GM18519 (cell line): Measurements from ENCODE around the gene PLEK.
A peak's percentile ranks its signal among the peaks of the same experiment; 100 is the strongest.

Source experiments
- ATAC-seq: cut with Tn5 transposase; IDR thresholded peaks from one replicate; pipeline ENCODE4 v1.9.1; 2021; ENCODE audit warnings: mild to moderate bottlenecking, moderate library complexity; ENCODE audit not compliant: unreplicated experiment, low FRiP score

PLEK gene

GRCh38 chr2:68413466-68413865 lies 48.4 kb downstream of the PLEK start:
- ATAC-seq = no peak

- no peak for ATAC-seq
These were observed 49.4 kb downstream of the PLEK start for GRCh38 chr2:68414452-68414851.

- ATAC-seq = no peak
These were observed 49.8 kb downstream of the PLEK start for GRCh38 chr2:68414876-68415275.

- no peak for ATAC-seq
These were observed 50.4 kb downstream of the PLEK start for GRCh38 chr2:68415521-68415920.

GRCh38 chr2:68416081-68416675 lies 51.1 kb downstream of the PLEK start:
- ATAC-seq = no peak

GRCh38 chr2:68417926-68418325 lies 52.8 kb downstream of the PLEK start:
- ATAC-seq = no peak

- no peak for ATAC-seq
These were observed 53.3 kb downstream of the PLEK start for GRCh38 chr2:68418419-68418818.

GRCh38 chr2:68418855-68419254 lies 53.8 kb downstream of the PLEK start:
- ATAC-seq = no peak

- ATAC-seq = no peak
These were observed 55.3 kb downstream of the PLEK start for GRCh38 chr2:68420254-68420910.

GRCh38 chr2:68423966-68424650 lies 59.0 kb downstream of the PLEK start:
- ATAC-seq = peak; percentile 76

- no peak for ATAC-seq
These were observed 60.4 kb downstream of the PLEK start for GRCh38 chr2:68425503-68425902.

- no peak for ATAC-seq
These were observed 61.4 kb downstream of the PLEK start for GRCh38 chr2:68426446-68426845.

GRCh38 chr2:68426848-68427579 lies 61.9 kb downstream of the PLEK start:
- peak; percentile 28 for ATAC-seq

- no peak for ATAC-seq
These were observed 63.0 kb downstream of the PLEK start for GRCh38 chr2:68428126-68428525.

- ATAC-seq = no peak
These were observed 63.7 kb downstream of the PLEK start for GRCh38 chr2:68428746-68429145.

GRCh38 chr2:68429311-68429826 lies 64.3 kb downstream of the PLEK start:
- no peak for ATAC-seq

GRCh38 chr2:68431316-68431972 lies 66.4 kb downstream of the PLEK start:
- ATAC-seq = no peak

GRCh38 chr2:68432696-68433658 lies 67.9 kb downstream of the PLEK start:
- no peak for ATAC-seq

GRCh38 chr2:68434981-68435380 lies 69.9 kb downstream of the PLEK start:
- ATAC-seq = no peak
